SU-DHL-6 (cell line): ENCODE measurements around the gene AGPS.

Experiments
- H2AFZ ChIP-seq: fragments of 200-600 bp; sonication (generic); 2 replicates; pipeline ENCODE4 v1.6.1; 2014; ENCODE audit warnings: low read depth, mild to moderate bottlenecking, moderate library complexity, mixed read lengths, antibody characterized with exemption, low read length; ENCODE audit not compliant: severe bottlenecking
- H3F3A ChIP-seq: fragments of 200-600 bp; shearing (Covaris generic); 2 replicates; pipeline ENCODE4 v1.6.0; 2016; ENCODE audit warnings: antibody characterized with exemption, mild to moderate bottlenecking; ENCODE audit not compliant: insufficient read depth
- H3K27ac ChIP-seq: fragments of 200-600 bp; sonication (generic); 2 replicates; pipeline ENCODE4 v1.5.1; 2016; ENCODE audit warnings: low read depth, mild to moderate bottlenecking, low read length, moderate library complexity, mixed read lengths
- H3K27me3 ChIP-seq: fragments of 200-600 bp; sonication (generic), shearing (Covaris generic); 2 replicates; pipeline ENCODE4 v1.6.0; 2014; ENCODE audit warnings: mild to moderate bottlenecking, low read length
- H3K36me3 ChIP-seq: fragments of 200-600 bp; sonication (generic); 2 replicates; pipeline ENCODE4 v1.6.1; 2014; ENCODE audit warnings: mild to moderate bottlenecking, low read length, mixed read lengths
- H3K4me2 ChIP-seq: fragments of 300-600, 200-600 bp; shearing (Covaris generic), sonication (generic); 2 replicates; pipeline ENCODE4 v1.6.0; 2014; ENCODE audit warnings: low read length, low read depth, mild to moderate bottlenecking; ENCODE audit not compliant: poor library complexity, severe bottlenecking
- H3K4me3 ChIP-seq: fragments of 200-600 bp; sonication (generic); 2 replicates; pipeline ENCODE4 v1.5.1; 2014; ENCODE audit warnings: antibody characterized with exemption, low read length, mild to moderate bottlenecking, mixed read lengths; ENCODE audit not compliant: insufficient read depth, poor library complexity, severe bottlenecking
- H3K79me2 ChIP-seq: fragments of 200-600 bp; sonication (generic); 2 replicates; pipeline ENCODE4 v1.6.1; 2014; ENCODE audit warnings: mild to moderate bottlenecking, low read length, moderate library complexity; ENCODE audit not compliant: insufficient read depth
- H3K9ac ChIP-seq: fragments of 200-600 bp; sonication (generic); 2 replicates; pipeline ENCODE4 v1.7.0; 2014; ENCODE audit warnings: mild to moderate bottlenecking, low read length
- H3K9me2 ChIP-seq: fragments of 200-600 bp; sonication (generic); replicated peaks from 2 replicates; pipeline ENCODE4 v1.6.1; 2014; ENCODE audit warnings: low read length; ENCODE audit not compliant: insufficient read depth
- H3K9me3 ChIP-seq: fragments of 200-600 bp; sonication (generic); 2 replicates; pipeline ENCODE4 v1.6.1; 2014; ENCODE audit warnings: low read length, mixed read lengths; ENCODE audit not compliant: insufficient read depth
- H4K20me1 ChIP-seq: fragments of 200-600 bp; sonication (generic); 2 replicates; pipeline ENCODE4 v1.6.1; 2014; ENCODE audit warnings: low read depth, mild to moderate bottlenecking, antibody characterized with exemption, low read length, moderate library complexity, mixed read lengths
- EZH2phosphoT487 ChIP-seq: fragments of 200-600 bp; sonication (generic), shearing (Covaris generic); conservative IDR thresholded peaks from 2 replicates; pipeline ENCODE4 v1.6.1; 2018; ENCODE audit warnings: mild to moderate bottlenecking, antibody characterized with exemption, low read length, moderate library complexity, mixed read lengths
- TF ChIP-seq, protein P1 (sequence below): fragments of 200-600 bp; sonication (generic); IDR thresholded peaks from one replicate; pipeline ENCODE4 v1.5.1; 2017; ENCODE audit warnings: antibody characterized with exemption, mild to moderate bottlenecking, low read length, moderate library complexity; ENCODE audit not compliant: insufficient read depth, poor library complexity, severe bottlenecking

The AGPS gene

DNA sequence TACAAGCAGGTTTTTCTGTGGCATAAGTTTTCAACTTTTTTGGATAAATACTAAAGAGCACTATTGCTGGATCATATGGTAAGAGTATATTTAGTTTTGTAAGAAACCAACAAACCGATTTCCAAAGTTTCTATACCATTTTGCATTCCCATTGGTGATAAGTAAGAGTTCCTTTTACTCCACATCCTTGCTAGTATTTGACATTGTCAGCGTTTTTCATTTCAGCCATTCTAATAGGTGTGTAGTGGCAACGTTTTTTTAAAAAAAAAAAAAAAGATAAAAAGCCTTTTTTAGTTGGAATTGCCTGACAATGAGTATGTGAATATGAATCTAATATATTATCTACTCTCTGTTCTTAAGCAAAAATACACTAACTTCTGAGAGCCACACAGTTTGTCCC lies 185.9 kb downstream of the AGPS start:
- H3K4me2 ChIP-seq: no peak overlapping the region
- H3K9ac ChIP-seq: no peak overlapping the region
- H3K36me3 ChIP-seq: no peaks in the 10 kb centered on the region
- H3K27ac ChIP-seq: no peak overlapping the region
- no peaks in the 10 kb centered on the region for H3K9me3 ChIP-seq
- no peak overlapping the region for H3K4me3 ChIP-seq
- no peaks in the 10 kb centered on the region for H4K20me1 ChIP-seq
- H3K27me3 ChIP-seq: no peaks in the 10 kb centered on the region
- no peaks in the 10 kb centered on the region for H3K9me2 ChIP-seq
- H2AFZ ChIP-seq: no peak overlapping the region
- H3K79me2 ChIP-seq: no peaks in the 10 kb centered on the region
- no peak for TF ChIP-seq EZH2phosphoT487
- TF ChIP-seq, protein P1, sequence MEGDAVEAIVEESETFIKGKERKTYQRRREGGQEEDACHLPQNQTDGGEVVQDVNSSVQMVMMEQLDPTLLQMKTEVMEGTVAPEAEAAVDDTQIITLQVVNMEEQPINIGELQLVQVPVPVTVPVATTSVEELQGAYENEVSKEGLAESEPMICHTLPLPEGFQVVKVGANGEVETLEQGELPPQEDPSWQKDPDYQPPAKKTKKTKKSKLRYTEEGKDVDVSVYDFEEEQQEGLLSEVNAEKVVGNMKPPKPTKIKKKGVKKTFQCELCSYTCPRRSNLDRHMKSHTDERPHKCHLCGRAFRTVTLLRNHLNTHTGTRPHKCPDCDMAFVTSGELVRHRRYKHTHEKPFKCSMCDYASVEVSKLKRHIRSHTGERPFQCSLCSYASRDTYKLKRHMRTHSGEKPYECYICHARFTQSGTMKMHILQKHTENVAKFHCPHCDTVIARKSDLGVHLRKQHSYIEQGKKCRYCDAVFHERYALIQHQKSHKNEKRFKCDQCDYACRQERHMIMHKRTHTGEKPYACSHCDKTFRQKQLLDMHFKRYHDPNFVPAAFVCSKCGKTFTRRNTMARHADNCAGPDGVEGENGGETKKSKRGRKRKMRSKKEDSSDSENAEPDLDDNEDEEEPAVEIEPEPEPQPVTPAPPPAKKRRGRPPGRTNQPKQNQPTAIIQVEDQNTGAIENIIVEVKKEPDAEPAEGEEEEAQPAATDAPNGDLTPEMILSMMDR: no peak
- no peaks in the 10 kb centered on the region for H3F3A ChIP-seq

DNA sequence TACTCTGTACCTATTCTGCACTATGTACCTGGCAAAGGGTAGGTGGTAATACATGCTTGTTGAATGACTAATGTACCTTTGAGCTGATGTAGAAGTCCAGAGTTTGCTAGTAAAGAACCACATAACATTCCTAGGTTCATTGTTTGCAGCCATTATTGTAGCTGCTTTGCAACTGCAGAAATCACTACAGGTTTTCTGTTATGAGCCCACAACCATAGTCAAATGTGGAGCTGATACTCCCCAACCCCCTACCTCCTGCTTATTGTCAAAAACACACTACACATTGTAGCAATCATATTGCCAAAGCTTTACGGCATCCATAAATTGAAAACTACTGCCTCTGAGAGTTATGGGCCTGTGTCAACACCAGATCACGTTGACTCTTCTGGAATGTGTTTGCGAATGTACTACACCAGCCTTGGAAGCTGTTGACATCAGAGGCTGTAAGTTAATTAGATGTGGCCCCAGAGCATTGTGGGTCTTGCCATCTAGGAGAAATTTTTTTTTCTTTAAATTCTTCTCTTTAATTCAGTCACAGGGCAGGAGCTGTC lies 187.0 kb downstream of the AGPS start:
- no peak overlapping the region for H3K27ac ChIP-seq

DNA sequence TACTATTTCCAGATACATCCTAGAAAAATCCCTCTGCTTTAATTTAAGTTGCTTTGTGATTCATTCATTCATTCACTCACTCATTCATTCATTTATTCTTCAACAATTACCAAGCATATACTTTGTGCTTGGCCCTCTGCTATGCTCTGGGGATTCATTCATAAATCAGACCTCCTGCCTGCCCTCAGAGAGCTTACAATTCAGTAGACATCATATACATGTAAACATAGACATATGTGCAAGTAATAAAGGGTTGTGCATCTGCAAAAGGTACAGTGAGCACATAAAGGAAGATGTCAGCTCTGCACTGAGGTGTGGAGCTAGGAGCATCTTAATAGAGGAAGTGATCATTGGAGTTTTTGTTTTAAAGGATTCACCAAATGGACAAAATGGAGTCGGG lies 189.4 kb downstream of the AGPS start:
- no peak overlapping the region for H3K4me2 ChIP-seq
- H3F3A ChIP-seq: no peaks in the 10 kb centered on the region
- H3K27ac ChIP-seq: no peak overlapping the region
- no peaks in the 10 kb centered on the region for H3K9me3 ChIP-seq
- no peak overlapping the region for H3K9ac ChIP-seq
- TF ChIP-seq EZH2phosphoT487: no peak
- TF ChIP-seq, protein P1: no peak
- H3K9me2 ChIP-seq: no peaks in the 10 kb centered on the region
- no peak overlapping the region for H3K4me3 ChIP-seq
- no peaks in the 10 kb centered on the region for H3K79me2 ChIP-seq
- H4K20me1 ChIP-seq: no peaks in the 10 kb centered on the region
- H2AFZ ChIP-seq: no peak overlapping the region
- H3K36me3 ChIP-seq: no peaks in the 10 kb centered on the region
- no peaks in the 10 kb centered on the region for H3K27me3 ChIP-seq

More for the DNA sequence above, 187.0 kb downstream of the AGPS start:
- no peak for TF ChIP-seq EZH2phosphoT487
- TF ChIP-seq, protein P1: no peak
- Histone ChIP-seq H4K20me1 (no peaks in the 10 kb centered on the region), H3K27me3 (no peaks in the 10 kb centered on the region), H3F3A (no peaks in the 10 kb centered on the region), H3K36me3 (no peaks in the 10 kb centered on the region), H3K9ac (no peak overlapping the region), H3K4me3 (no peak overlapping the region), H2AFZ (no peak overlapping the region), H3K9me3 (no peaks in the 10 kb centered on the region), H3K9me2 (no peaks in the 10 kb centered on the region), H3K4me2 (no peak overlapping the region), H3K79me2 (no peaks in the 10 kb centered on the region)
